CD4-positive, alpha-beta T cell treated with Interleukin-15 for 1 hour (primary cell): ENCODE measurements around the gene MTUS2.

Experiments used
- DNase-seq: peaks from one replicate; pipeline ENCODE4 v3.0.0-alpha.2; 2020

The MTUS2 gene

DNA sequence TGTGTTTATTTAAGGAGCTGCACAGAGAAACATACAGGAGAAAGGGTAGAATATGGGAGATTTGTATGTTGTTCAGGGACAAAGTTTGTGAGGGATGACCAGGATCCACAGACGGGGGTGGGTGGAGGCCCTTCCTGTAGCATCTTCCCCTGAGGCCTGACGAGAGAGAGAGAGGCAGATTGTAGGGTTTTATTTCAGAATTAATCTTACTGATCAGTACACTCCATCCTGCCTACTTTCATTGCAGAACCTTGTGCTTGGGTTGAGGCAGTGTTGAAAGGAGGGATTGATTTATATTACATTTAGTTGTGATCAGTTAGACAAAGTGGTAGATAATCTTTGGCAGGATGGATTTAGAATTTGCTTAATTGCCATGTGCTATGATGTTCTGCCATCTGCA, 39.6 kb downstream of the MTUS2 start:
- no peak for DNase-seq

DNA sequence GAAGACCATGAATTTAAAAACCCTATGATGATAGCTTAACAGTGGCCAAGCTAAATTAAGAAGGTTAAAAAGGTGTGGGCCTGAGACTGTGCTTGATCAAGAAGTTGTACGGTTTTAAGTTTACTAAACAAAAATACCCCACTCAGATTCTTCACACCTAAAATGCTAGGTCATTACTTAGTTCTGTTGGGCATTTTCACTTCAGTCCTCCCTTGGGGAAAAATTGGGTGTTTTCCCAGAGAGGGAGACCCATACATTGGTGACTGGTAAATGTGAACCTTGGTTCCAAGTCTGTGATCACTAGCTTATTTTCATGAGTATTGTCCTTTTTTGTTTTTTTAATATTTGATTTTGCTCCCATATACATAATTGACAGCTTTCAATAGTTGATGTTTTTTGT, 44.4 kb downstream of the MTUS2 start:
- no peak for DNase-seq

DNA sequence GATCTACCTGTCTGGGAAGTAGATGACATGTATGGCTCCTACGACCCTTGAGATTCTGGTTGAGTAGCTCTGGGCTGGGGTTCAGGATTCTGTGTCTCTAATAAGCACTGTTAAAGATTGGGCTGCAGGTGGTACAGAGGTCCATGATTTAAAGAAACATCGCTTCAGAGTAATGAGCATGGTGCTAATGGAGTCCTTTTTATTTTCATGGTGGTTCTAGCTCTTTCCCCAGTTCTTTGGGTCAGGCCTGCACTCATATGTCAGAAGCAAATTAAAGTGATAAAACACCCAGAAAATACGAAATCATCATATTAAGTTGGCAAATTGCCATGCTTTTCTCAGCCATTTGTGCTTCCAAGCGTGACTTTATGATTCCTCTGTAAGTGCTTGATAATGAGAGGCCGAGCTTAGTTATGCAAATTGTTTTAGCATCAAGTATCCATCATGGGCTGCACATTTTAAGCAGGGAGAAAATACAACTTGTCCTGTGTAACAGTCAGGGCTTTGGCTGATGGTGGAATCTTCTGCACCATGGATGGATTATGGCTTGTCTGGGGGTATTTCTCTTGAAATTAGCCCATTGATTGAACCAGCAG, 45.1 kb downstream of the MTUS2 start:
- DNase-seq = no peak

DNA sequence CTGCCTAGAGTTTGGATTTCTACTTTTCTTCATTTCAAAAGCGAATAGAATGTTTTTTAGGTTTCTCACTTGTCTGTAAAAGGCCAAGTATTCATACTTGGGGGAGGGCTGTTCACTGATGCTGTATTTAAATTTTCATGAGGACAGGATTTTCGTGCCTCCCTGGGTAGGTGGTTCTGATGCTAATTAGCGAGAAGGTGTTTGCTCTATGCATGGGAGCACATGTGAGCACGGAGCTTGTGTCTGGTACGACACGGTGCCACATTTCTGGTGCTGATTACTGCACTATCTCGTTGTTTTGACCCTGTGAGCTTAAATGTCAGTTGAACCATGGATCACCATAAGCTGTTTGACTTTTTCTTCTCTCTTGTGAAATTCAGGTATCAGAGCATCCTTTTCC, 45.8 kb downstream of the MTUS2 start:
- DNase-seq = no peak

DNA sequence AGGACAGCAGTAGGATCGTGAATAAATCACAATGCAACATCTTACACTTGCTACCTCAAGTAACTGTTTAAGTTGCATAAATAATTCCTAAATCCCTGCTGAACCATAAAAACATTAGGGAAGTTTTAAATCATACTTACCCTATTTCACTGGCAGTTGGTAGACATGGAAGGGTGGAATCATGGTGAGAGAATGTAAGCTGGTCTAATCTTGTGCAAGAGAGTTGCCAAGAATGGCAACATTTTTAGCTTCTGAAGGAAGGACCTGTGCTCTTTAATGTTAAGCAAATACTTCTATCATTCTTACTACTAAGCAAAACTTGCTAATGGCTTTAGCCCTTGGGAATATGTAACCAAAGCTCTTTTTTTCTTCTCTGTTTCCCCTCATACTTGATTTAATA, 46.8 kb downstream of the MTUS2 start:
- no peak for DNase-seq

DNA sequence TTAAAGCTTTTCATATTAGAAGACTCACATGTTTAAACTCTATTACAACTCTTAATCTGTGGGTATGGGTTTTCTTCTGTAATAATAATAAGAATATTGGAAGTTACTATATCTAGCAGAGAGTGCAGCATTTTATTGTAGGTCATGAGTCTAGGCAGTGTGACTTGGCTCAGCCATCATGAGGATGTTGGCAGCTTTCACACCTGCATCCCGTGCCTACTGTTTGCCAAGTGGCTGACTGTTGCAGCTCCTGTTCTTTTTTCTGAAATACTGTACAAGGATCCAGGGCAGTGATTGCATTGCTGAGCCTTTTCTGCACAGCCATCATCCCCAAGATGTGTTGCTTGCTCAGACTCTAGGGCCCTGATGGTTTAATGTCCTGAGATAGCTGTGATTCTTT, 47.4 kb downstream of the MTUS2 start:
- no peak for DNase-seq

DNA sequence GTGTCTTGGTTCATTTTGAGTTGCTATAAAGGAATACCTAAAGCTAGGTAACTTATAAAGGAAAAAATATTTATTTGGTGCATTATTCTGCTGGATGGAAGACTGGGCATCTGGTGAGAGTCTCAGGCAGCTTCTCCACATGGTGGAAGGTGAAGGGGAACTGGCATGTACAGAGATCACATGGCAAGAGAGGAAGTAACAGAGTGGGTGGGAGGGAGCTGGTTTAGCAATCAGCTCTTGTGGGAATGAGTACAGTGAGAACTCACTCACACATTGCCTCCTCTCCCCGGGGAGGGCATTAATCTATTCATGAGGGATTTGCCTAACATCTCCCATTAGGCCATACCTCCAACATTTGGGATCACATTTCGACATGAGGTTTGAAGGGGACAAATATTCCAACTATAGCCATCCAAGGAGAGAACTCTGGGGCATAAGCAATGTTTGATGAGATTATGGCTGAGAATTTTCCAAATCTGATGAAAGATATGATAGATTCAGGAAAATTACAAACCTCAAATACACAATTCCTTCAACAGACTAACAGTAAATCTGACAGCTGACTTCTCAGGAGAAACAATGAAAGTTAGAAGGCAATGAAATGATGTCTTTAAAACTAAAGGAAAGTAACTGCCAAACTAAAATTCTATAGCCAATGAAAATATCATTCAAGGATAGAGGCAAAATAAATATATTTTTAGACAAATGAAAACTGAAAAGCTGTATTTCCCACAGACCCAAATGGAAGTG, 52.5 kb downstream of the MTUS2 start:
- no peak for DNase-seq

DNA sequence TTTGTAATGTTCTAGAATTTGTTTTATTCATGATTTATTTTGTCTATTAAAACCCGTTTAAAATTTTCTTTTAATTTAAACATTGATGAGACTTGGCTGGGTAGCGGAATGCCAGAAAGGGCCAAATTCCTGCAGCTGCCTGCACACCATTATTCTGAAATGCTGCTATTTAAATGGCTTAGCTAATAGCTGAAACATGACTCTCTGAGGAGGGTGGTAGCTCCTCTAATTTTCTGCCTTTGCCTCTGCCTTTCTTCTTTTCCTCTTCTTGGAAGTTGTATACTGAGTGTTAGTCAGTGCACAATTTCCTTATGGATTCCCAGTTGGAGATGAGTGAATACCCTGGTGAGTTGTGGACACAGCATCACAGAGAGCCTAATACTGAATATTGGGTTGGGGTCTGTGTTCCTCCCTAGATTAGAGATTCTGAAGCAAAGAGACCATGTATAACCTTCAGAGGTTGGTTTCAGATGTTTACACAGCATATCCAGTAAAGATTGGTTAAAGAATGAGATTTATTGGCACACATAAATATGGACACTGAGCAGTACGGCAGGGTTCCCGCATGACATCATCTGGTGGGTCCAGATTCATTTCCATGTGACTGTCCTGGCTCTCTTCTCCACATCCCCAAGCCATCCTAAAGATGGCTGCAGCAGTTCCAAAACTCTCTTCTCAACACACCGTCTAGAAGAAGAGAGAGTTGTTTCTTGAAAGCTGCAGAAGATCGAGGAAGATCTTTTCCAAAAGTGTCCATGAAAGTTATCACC, 55.9 kb downstream of the MTUS2 start:
- no peak for DNase-seq

DNA sequence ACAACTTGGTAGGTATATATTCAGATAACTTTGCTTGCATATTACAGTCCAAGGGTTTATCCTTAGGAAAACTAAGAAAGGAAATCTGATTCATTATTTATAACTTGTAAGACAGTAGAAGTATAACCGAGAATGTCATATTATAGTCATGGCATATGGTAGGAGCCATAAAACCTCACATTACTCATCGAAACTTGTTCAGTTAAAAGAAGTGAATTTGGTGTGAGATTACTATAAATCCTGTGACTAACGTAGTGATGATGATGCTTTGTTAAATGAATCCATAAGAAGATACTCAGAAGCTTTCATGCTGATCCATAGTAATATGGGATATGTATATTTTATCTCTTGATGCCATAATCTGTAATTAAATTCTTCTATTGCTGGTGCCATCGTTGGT, 57.3 kb downstream of the MTUS2 start:
- no peak for DNase-seq

DNA sequence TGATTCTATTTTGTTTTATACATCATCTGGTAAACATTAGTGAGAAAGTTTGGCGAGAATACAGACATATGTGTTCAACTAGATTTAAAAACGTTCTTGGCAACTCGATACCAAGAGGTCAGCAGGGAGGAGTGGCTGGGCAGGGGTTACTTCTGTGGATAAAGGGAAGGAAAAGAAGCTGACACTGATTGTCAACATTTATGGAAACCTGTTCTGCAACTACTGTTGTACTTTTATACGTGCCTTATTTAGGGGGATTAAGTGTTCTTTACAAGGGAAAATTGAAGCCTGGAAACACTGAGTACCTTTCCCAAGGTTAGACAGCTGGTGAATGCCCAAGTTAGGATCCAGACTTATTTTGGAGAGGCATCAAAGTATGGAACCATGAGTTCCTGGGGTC, 65.0 kb downstream of the MTUS2 start:
- no peak for DNase-seq

DNA sequence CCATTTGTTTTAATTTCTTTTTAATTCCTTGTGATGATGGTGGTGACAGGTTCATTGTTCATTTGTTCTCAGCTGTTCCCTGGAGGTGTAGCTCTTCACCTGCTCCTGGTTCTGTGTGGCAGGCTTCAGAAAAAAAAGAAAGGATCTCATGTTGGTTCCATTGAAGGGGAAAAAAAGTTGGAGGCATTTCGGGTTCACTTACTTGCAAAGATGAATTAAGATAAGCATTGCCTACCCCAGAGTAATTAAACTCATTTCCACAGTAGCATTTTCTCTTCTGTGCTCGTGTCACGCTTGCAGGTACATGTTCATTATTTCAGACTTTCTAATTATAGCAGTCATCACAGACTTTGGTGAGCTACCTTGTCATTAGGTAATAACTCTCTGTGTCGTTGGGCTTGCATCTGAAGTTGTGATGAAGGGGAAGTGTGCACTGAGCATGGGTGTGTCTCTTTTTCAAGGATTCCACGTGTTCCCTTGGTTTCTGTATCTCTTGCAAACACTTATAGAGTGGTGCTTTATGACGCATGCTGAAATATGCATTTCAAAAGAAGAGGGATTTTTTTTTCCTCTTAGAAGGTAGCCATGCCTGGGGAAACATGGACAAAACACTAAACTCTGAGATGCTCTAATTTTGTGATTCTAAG, 69.1 kb downstream of the MTUS2 start:
- DNase-seq = no peak

DNA sequence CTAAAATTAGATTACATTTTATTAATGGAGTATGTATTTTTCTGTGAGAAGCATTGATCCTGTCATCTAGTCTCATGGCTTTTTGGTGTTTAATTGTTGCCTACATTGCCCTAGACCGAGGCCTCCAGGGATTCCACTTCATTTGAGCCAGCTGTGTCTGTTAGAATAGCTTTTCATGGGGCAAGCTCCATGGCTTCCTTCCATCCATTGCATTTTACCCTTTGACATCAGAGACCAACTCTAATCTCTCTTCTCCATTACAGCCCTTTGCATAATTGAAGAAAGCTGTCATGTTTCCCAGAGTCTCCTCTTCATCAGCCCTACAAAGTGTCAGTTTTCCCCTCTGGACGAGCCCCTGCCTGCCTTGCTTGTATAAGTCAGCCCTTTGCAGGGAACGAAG, 70.6 kb downstream of the MTUS2 start:
- no peak for DNase-seq

DNA sequence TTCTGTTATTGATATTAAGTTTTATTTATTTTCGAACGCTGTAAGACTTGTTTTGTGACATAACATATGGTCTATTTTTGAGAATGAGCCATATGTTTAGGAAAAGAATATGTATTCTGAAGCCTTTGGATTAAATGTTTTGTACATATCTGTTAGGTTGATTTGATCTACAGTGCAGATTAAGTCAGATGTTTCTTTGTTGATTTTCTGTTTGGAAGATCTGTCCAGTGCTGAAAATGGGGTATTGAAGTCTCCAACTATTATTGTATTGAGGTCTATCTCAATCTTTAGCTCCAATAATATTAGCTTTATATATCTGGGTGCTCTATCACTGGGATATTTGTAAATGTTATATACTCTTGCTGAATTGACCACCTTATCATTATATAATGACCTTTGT, 97.9 kb downstream of the MTUS2 start:
- no peak for DNase-seq

DNA sequence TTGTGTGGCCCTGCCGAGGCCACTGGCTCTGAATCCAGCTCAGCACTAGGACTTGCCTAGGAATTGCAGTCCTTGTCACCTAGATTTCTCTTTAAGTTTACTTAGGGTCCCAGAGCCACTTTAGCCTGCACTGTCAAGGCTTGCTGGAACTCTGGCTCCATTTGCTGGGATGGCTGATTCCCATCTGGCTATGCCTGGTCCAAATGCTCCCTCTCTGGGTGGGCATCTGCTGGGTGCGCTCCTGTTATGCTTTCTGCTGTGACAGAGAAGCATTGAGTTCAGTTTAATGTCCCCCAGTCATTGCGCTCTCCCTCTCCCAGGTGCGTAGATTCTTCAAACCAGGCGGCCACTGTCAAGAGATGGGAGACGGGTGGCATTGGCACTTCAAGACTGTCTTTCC, 102.2 kb downstream of the MTUS2 start:
- DNase-seq = no peak

DNA sequence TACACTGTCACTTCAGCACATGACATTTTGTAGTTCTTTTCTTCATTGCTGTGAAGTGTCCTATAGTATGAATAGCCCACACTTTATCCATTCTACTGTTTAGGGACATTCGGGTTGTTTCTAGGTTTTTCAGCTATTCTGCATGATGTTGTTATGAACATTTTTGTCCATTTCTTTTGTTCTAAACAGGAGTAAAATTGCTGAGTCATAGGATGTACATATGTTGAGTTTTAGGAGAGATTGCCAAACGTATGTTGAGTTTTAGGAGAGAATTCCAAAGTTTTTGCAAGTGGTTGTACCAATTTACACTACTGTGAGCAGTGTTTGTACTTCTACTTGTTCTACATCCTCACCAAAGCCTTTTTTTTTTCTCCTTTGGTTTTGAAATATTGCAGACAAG, 115.0 kb downstream of the MTUS2 start:
- no peak for DNase-seq

DNA sequence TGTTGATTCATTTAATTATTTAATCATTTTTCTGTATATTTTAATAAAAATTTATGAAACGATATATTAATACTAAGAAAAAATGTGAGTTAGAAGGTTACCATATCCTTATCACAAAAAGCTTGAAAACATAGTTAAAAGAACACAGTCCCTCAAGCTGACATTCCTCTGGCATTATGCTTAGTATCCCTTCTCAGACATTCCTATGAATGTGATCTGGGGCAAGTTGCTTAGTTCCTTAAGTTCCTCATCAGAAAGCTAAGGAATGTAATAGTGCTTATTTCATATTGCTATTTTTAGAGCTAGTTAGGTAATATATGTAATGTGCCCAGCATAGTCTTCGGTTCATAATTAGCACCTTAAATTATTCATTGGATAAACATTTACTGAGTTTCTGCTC, 122.8 kb downstream of the MTUS2 start:
- no peak for DNase-seq

DNA sequence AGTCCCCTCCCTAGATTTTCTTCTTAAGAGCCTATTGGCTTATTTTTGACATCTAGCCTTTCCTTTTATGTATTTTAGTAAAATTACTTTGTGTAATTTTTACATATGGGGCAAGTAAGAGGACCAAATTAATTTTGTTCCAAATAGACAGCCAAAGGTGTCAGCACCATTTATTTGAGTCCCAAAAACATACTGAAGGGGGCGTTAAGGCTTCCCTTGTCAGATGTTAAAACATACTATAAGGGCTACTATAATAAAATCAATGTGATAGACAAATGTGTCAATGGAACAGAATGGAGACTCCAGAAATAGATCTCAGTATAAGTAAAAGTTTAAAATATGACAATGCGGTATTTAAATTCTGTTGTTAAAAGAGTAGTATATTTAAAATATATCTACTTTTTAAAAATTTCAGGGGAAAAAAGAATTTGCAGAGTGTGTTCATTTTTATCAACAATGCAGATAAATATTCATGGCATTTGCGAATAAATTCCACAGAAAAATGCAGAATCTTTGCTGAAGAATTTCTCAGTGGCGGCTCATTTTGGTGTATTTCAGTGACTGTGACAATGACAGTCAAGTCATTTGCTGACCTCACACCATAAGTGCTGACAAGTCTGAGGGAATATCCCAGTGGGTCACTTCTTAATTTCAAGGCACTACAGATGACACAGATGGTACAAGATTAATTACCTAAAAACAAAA, 133.7 kb downstream of the MTUS2 start:
- DNase-seq = no peak

DNA sequence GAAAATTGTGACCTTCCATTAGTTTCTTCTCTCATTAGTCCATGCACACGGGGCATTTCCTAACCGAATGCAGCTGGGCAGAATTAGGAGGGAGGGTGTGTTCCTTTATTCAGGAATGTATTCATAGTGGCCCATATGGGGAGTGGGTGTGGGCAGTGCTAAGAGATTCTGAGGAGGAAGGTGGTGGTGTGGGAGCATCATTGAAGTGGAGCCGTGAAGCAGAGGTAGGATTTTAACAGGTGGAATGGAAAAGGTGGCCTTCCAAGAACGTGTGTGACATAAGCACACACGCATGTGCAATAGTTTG, 134.2 kb downstream of the MTUS2 start:
- DNase-seq = no peak

DNA sequence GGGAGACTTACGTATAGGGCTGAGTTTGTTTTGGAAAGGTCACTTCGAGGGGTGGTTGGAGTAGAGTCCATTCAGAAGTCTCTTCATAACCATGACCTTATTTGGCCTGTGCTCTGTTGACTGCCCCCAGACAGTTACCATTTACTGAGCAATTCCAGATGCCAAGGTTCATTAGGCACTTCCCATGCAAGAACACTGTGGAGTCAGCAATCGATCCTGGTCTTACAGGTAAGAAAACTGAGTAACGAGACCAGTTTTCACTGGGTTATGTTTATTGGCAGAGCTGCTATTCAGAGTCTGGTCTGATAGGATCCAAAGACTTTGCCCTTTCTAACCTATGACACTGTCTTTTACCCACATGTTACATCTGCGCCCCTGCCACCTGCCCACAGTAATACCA, 134.7 kb downstream of the MTUS2 start:
- no peak for DNase-seq

DNA sequence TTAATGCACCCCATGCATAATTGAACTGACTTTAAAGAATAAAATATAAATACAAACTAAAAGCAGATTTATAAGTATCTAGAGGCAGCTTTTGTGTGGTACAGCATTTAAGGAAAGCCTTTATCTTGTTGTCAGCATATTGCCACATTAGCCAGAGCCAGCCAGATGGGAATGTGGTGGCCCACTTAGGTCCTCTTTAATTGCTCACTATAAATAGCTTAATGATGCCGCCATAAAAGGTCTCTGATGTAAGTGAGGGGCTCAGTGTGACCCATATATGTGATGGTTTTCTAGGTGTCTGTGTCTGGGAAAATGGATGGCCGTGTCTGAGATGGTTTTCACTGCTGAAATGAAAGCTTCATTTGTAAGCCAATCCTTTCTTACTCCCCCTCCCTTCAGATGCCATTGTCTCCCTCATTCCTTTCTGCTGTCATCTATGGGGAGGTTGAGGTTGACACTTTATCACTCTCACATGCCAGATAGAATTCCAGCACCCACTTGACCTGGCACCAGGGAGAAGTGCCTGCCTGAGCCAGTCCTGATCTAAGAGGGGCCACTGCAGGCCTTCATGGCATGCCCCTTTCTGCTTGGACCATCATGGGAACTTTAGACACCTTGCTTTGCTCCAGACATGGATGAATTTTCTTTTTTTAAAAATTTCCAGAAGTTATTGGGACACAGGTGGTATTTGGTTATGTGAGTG, 135.3 kb downstream of the MTUS2 start:
- no peak for DNase-seq

DNA sequence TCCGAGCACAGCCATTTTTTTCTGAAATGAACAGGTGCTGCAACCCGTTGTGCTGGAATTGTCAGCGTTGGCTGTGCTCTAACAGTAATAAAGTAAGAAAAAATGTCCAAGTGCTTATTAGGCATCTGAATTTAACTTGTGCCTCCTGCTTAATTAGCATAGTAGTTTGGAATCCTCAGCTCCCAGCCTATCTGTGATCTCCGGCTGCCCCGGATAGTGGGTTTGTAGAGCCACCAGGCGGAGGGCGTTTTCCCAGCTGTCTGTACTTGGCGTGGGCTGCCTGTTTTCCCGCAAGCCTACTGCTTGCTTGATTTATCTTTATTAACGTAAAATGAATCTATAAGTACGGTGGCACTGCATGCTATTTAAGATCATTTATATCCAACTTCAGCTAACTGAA, 137.9 kb downstream of the MTUS2 start:
- no peak for DNase-seq

DNA sequence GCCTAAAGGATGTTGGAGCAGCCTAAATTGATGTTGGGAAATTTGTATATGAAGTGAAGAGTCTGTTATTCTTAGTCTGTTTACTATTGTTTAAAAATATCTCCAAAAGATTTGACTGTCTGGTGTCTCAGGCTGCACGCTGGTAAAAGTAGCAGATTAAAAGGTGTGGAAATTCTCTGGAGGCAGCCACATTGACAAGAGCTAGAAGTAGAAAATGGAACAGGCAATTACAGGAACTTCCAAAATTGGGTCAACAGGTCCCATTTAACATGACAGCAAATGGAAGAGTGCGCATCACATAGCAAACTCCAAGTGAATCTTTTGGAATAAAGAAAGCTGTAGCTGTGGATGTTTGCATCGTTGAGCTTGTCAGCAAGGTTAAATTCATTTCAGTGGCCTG, 138.3 kb downstream of the MTUS2 start:
- no peak for DNase-seq

DNA sequence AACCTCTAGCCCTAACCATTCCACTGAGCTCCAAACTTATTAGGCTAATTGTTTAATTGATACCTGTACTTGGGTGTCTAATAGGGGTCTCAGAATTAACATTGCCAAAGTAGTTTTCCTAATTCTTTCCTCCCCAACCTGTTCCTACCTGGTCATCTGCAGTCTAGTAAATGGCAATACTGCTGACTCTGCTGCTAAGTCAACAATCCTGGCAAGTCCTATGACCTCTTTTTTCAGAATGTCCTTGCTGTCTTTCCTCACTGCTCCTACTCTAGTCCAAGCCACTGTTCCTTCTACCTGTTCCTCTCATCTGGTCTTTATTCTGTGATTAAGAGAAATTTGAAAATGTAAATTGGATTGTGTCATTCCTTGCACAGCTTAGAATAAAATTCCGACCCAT, 143.9 kb downstream of the MTUS2 start:
- DNase-seq = no peak
